Omental fat pad (tissue), 4 donors: ENCODE results near the gene RIPOR2. TPM values are rescaled to one million over a fixed set of nuclear protein-coding genes. Genes with fewer than 3 reads are reported as not detected.

Source experiments
- ATAC-seq: fragments of 150-250 bp; one replicate; pipeline ENCODE4 v1.9.1; 2016; ENCODE audit warnings: mild to moderate bottlenecking, moderate library complexity; ENCODE audit not compliant: low FRiP score
- DNase-seq: peaks from one replicate; pipeline ENCODE4 v3.0.0-alpha.2; 2019; ENCODE audit warnings: low spot score
- total RNA-seq, 4 donors: library from RNA; depleted of rRNA; stranded (reverse); fragments of >200 nt; gene quantifications; one replicate each; pipeline ENCODE4 v1.1.0, GENCODE V29; 2016
- TF ChIP-seq, protein P1 (sequence below), 3 donors: fragments of 450-650 bp; IDR thresholded peaks; one replicate each; pipeline ENCODE4 v1.5.1; 2016 to 2017; ENCODE audit warnings: antibody characterized with exemption in 3 of 3, mild to moderate bottlenecking in 3 of 3, moderate library complexity in 2 of 3

The RIPOR2 gene
- total RNA-seq, 4 donors from 2014 or later: 13.9 to 75.0 (median 15.0) TPM

DNA sequence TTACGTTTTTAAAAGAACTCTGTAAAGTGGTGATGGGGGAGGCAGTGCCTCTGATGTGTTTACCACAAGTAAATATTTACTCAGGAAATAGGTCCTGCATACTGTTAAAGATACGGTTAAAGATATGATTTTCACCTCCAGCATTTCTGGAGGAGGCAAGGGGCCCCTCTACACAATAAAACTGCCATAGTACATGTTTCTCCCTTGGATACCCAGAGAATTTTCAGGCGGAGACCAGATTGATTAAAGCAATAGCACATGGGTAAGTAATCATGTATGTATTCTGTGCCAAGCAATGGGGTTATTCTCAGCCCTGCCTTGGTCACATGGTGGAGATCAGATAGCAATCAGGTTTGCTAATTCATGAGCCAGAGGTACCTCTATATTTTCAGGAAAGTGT, 9.6 kb downstream of the RIPOR2 start:
- DNase-seq (no peak), ATAC-seq (no peak)
- TF ChIP-seq, protein P1, sequence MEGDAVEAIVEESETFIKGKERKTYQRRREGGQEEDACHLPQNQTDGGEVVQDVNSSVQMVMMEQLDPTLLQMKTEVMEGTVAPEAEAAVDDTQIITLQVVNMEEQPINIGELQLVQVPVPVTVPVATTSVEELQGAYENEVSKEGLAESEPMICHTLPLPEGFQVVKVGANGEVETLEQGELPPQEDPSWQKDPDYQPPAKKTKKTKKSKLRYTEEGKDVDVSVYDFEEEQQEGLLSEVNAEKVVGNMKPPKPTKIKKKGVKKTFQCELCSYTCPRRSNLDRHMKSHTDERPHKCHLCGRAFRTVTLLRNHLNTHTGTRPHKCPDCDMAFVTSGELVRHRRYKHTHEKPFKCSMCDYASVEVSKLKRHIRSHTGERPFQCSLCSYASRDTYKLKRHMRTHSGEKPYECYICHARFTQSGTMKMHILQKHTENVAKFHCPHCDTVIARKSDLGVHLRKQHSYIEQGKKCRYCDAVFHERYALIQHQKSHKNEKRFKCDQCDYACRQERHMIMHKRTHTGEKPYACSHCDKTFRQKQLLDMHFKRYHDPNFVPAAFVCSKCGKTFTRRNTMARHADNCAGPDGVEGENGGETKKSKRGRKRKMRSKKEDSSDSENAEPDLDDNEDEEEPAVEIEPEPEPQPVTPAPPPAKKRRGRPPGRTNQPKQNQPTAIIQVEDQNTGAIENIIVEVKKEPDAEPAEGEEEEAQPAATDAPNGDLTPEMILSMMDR (IDR thresholded peaks at IDR 0.05): no peak

DNA sequence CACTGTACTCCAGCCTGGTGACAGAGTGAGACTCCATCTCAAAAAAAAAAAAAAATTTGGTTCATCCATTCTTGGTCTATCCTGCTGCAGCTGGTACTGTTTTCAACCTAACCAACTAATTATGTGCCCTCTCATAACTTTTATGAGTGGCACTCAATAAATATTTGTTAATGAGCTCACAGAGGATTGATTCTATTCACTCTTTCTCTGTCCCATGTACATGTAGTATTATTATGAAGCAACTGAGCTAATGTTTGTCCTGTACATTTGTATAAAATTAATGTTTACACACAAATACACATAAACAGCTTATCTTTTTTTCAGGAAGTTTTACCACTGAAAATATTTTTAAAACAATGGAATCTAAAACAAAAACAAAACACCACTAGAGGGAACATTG, 10.1 kb downstream of the RIPOR2 start:
- TF ChIP-seq, protein P1 (IDR thresholded peaks at IDR 0.05): no peak
- ATAC-seq (no peak), DNase-seq (no peak)

DNA sequence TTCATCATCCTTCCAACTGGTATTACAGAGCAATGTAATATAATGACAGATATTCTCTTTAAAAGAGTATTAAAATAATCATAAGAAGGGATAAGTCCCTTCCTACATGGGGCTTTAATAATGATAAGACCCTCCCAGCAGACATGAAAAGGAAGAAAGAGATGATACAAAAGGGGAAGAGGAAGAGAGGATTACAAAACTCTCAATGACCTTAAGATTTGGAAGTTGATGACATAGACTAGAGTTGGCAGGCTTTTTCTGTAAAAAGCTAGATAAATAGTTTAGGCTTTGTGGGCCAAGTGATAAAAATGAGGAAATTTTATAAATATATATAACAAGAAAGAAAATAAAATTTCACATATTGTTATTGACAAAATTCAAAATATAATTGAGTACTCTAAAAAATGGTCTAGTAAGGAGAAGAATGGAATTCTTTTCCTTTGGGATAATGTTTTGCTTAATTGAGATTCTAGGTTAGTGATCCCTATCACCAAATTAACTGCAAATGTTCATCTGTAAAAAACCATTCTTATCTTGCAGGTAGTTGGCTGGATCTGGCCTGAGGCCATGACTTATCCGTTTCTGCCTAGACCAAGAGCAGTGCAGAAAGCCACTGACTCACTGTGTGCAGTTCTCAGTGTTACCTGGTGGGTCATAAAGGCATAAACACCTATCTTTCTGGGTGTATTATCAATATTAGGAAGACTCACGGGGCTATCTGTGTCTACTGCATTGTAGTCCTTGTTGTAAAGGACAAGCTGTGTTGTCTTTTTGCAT, 11.0 kb downstream of the RIPOR2 start:
- DNase-seq (no peak), ATAC-seq (no peak)
- TF ChIP-seq, protein P1 (IDR thresholded peaks at IDR 0.05): no peak

DNA sequence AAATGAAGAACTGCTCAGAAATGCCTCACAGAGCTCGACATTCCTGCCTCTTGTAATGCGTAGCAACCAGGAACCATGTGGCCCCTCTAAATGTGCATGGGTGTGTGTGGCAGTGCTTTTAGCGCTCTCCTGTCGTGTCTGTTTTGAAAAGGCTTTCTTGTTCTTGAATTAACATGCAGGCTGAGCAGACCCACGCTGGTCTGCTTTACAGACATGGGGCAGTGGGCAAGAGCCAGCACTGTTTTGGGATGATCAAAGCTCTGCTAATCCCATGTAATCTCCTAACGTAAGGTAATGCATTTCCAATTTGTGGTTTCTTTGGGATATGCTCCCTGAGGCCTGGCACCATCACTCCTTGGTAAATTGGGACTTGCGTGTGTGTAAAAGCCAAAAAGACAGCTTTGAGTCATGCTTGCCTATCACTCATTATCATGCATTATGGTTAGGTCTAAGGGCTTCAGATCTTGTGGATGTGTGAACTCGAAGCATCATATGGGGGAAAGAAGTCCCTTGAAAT, 11.8 kb downstream of the RIPOR2 start:
- no peak for DNase-seq
- no peak for ATAC-seq
- TF ChIP-seq, protein P1 (IDR thresholded peaks at IDR 0.05): no peak

DNA sequence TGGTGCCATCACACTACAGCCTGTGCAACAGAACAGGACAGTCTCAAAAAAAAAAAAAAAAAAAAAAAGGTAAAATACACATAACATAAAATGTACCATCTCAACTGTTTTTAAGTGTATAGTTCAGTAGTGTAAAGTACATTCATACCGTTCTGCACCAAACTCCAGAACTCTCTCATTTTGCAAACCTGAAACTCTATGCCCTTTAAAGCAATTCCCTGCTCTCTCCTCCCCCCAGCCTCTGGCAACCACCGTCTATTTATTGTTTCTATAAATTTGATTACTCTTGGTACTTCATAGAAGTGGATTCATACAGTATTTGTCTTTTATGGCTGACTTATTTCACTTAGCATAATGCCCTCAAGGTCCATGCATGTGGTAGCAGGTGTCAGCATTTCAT, 12.9 kb downstream of the RIPOR2 start:
- TF ChIP-seq, protein P1 (IDR thresholded peaks at IDR 0.05): no peak

DNA sequence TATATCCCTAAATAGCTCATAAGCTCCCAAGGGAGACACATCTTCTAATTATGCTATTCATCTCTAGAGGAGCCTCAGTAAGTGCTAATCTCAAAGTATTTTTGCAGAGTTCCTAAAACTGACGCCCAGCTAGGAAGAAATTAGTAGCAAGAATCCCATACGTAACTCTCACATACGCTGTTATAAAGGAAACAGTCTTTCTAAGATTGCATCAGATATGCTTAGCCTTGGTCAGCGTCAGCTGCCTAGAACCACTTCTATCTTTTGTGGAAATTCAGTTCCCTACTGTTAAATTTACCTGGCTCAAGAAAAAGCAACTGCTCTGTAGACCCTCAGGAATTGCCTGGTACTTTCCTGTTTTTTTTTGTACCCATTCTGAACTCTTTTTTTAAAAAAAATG, 13.6 kb downstream of the RIPOR2 start:
- DNase-seq (no peak), ATAC-seq (no peak)
- TF ChIP-seq, protein P1 (IDR thresholded peaks at IDR 0.05): no peak

More for the DNA sequence above, 12.9 kb downstream of the RIPOR2 start:
- DNase-seq (no peak), ATAC-seq (no peak)

DNA sequence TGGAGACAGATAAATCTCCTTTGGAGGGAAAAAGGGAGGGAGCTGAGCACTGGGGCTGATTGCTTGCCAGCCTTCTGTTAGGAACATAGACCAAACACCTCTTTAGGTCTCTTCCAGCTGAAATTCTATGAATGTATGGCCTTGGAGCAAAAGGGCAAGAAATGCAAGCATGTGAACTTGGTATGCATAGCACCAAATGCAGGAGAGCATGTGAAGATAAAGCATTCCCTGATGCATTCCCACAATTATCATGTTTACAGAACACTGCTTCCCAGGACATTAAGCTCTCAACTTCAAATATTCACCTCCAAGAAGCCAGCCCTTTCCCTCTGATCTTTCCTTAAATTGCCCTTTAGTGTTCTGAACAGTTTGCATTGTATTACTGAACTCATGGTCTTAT, 15.6 kb downstream of the RIPOR2 start:
- DNase-seq (no peak), ATAC-seq (no peak)
- TF ChIP-seq, protein P1 (IDR thresholded peaks at IDR 0.05): no peak
